Stimulated activated naive CD8-positive, alpha-beta T cell treated with anti-CD3 and anti-CD28 coated beads, Interleukin-15, Interleukin-2, amounts not matched to agents 100 U/mL and 50 U/mL, for 24 hours (primary cell): ENCODE measurements around the gene FIBP.

Source experiments
- ATAC-seq: fragments of 150-1000 bp; cut with Tn5 transposase; one replicate; pipeline ENCODE4 v1.10.0; 2021
- DNase-seq: peaks from one replicate; pipeline ENCODE4 v3.0.0; 2021

FIBP gene

GRCh38 chr11:65915101-65915820, 27.0 kb upstream of the FIBP start:
- ATAC-seq (no peak), DNase-seq (no peak)

GRCh38 chr11:65912845-65913244, 24.6 kb upstream of the FIBP start:
- ATAC-seq (peak; percentile 38), DNase-seq (no peak)

- ATAC-seq, result no peak
- no peak for DNase-seq
Observed at GRCh38 chr11:65911682-65912568, 23.7 kb upstream of the FIBP start.

- no peak for DNase-seq
- no peak for ATAC-seq
Observed at GRCh38 chr11:65907878-65908277, 19.6 kb upstream of the FIBP start.

- no peak for ATAC-seq
- DNase-seq, result no peak
Observed at GRCh38 chr11:65906602-65907001, 18.3 kb upstream of the FIBP start.

GRCh38 chr11:65903715-65904114, 15.4 kb upstream of the FIBP start:
- ATAC-seq, result no peak
- DNase-seq, result no peak

GRCh38 chr11:65903068-65903481, 14.8 kb upstream of the FIBP start:
- DNase-seq (no peak), ATAC-seq (no peak)

- ATAC-seq, result no peak
- no peak for DNase-seq
Observed at GRCh38 chr11:65900899-65901180, 12.6 kb upstream of the FIBP start.

GRCh38 chr11:65900125-65900898, 12.0 kb upstream of the FIBP start, which contains the start of gene FOSL1:
TSS of gene FOSL1 (minus strand) at chr11:65900388. CDS start at chr11:65900339, 49 bp downstream.
- ATAC-seq (peak; percentile 90), DNase-seq (peak; percentile 97)

GRCh38 chr11:65899356-65900124, 11.3 kb upstream of the FIBP start:
- peak; percentile 59 for ATAC-seq
- peak; percentile 85 for DNase-seq

- no peak for ATAC-seq
- DNase-seq, result no peak
Observed at GRCh38 chr11:65898656-65899355, 10.5 kb upstream of the FIBP start.

- DNase-seq (no peak), ATAC-seq (no peak)
Observed at GRCh38 chr11:65897020-65897471, 8.8 kb upstream of the FIBP start.

DNA sequence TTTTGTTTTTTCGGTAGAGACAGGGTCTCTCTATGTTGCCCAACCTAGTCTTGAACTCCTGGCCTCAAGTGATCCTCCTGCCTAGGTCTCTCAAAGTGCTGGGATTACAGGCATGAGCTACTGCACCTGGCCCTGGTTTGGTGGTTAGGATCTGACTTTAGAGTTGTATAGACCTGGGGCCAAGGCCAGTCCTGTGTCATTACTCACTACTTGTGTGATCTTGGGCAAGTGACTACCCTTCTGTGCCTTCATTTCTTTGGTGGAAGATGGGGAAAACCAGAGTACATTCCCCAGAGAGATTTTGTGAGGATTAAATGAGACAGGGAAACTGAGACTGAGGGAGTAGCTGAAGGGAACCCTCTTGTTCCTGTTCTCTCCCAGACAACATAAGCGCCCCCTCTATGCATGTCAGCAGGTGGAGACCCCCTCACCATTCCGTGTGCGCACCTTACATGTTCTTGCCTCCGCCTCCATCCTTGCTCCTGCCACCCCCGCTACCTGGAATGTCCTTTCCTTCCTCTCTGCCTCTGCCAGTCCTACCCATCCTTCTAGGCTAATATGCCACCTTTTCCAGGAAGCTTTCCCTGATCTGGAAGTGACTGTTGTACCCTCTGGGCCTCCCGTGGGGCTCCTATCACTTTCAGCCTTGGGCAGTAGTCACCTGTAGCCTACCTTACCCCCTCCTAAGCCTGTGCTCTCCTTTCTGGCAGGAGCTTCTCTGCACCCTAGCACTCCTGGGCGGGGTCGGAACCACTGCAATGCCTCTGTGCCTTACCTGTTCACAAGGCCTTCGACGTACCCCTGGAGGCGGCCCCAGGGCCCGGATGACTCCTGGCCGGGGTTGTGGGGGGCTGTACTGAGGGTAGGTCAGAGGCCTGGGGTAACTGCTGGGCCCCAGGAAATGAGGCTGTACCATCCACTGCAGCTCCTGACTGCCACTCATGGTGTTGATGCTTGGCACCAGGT, 8.0 kb upstream of the FIBP start:
- no peak for DNase-seq
- no peak for ATAC-seq

DNA sequence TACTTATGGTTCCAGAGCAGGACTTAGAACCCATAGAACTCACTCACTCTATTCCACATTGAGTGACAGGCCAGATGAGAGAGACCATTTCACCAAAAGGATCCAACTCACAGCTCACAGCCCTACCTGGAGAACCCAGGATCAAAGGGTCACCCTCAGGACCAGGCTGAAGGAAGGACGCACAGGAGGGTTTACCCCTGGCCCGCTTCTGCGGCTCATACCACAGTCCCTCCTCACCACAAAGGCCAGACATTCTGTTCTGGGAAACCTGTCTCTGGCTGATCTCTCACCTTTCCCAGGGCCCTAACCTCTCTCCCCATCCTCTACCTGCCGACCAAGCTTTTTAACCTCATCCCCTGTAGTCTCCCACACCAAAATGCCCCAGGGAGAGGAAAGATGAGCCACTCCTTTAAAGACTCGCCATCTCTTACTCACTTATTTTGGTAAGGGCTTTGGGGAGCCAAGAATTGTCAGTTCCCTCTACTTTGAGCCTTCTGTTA, 7.3 kb upstream of the FIBP start:
- no peak for ATAC-seq
- no peak for DNase-seq

GRCh38 chr11:65894034-65894591, 5.8 kb upstream of the FIBP start:
- DNase-seq, result no peak
- no peak for ATAC-seq

DNA sequence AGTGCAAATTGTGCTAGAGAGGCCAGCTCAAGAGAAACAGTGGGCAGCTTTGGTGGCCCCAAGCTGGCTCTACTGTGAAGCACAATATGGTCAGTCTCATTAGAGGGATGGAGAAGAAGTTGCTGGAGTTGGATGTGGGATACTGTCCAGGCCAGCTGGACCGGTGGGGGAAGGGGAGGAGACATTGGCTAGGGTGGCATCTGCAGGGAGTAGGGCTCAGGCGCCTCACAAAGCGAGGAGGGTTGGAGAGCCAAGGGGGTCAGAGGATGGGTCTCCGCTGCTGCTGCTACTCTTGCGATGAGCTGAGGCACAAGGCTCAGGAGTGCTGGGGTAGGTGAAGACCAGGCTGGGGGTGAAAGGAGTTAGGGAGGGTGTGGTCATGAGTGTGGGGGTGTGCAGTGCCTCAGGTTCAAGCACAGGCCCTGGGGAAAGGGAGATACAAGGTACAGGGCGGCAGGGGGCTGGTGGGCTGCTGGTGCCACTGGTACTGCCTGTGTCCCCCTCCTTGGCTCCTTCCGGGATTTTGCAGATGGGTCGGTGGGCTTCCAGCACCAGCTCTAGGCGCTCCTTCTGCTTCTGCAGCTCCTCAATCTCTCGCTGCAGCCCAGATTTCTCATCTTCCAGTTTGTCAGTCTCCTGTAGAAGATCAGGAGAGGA, 4.5 kb upstream of the FIBP start:
- DNase-seq, result no peak
- no peak for ATAC-seq

- DNase-seq, result peak; percentile 63
- peak; percentile 20 for ATAC-seq
Observed at GRCh38 chr11:65892137-65892540, 3.9 kb upstream of the FIBP start.

GRCh38 chr11:65891219-65892136, 3.2 kb upstream of the FIBP start:
- no peak for ATAC-seq
- peak; percentile 68 for DNase-seq
